CD4-positive, alpha-beta T cell treated with Interleukin-17A for 4 hours (primary cell): Measurements from ENCODE around the gene LACC1.

Source experiments
- DNase-seq: peaks from one replicate; pipeline ENCODE4 v3.0.0-alpha.2; 2020; ENCODE audit warnings: mixed read lengths

Gene LACC1

GRCh38 chr13:43879755-43880181 lies at the start of gene LACC1:
Gene LACC1, plus strand, starts transcription at chr13:43879904. Its CDS starts 1,082 bp downstream, at chr13:43880986.
- peak; percentile 73 for DNase-seq

GRCh38 chr13:43830497-43830881 lies 49.2 kb upstream of the LACC1 start:
- no peak for DNase-seq

- DNase-seq: no peak
Measured at GRCh38 chr13:43831088-43831487, 48.6 kb upstream of the LACC1 start.

- DNase-seq: no peak
Measured at GRCh38 chr13:43835701-43836100, 44.0 kb upstream of the LACC1 start.

GRCh38 chr13:43838909-43839308 lies 40.8 kb upstream of the LACC1 start:
- DNase-seq: no peak

- no peak for DNase-seq
Measured at GRCh38 chr13:43846496-43847158, 33.1 kb upstream of the LACC1 start.

- no peak for DNase-seq
Measured at GRCh38 chr13:43848001-43848649, 31.6 kb upstream of the LACC1 start.

GRCh38 chr13:43850873-43851272 lies 28.8 kb upstream of the LACC1 start:
- no peak for DNase-seq

- no peak for DNase-seq
Measured at GRCh38 chr13:43852923-43853404, 26.7 kb upstream of the LACC1 start.

- no peak for DNase-seq
Measured at GRCh38 chr13:43861863-43862262, 17.8 kb upstream of the LACC1 start.

- DNase-seq: no peak
Measured at GRCh38 chr13:43864921-43865320, 14.8 kb upstream of the LACC1 start.

GRCh38 chr13:43865892-43866291 lies 13.8 kb upstream of the LACC1 start:
- no peak for DNase-seq

- no peak for DNase-seq
Measured at GRCh38 chr13:43872181-43872580, 7.5 kb upstream of the LACC1 start.

- DNase-seq: no peak
Measured at GRCh38 chr13:43874504-43875092, 5.1 kb upstream of the LACC1 start.

GRCh38 chr13:43876366-43876765 lies 3.3 kb upstream of the LACC1 start:
- DNase-seq: no peak

GRCh38 chr13:43877326-43877725 lies 2.4 kb upstream of the LACC1 start:
- no peak for DNase-seq

- no peak for DNase-seq
Measured at GRCh38 chr13:43877766-43878165, 1.9 kb upstream of the LACC1 start.

- DNase-seq: peak; percentile 77
Measured at GRCh38 chr13:43878892-43879754, 581 bp upstream of the LACC1 start, which contains the start of gene CCDC122. Gene CCDC122, minus strand, starts transcription at chr13:43879740. Its CDS starts 10,364 bp downstream, at chr13:43869376.

GRCh38 chr13:43880214-43880855 lies 631 bp downstream of the LACC1 start:
- no peak for DNase-seq

- DNase-seq: no peak
Measured at GRCh38 chr13:43880926-43881325, 1.2 kb downstream of the LACC1 start.

- no peak for DNase-seq
Measured at GRCh38 chr13:43881580-43881979, 1.9 kb downstream of the LACC1 start.

- no peak for DNase-seq
Measured at GRCh38 chr13:43883631-43884030, 3.9 kb downstream of the LACC1 start.
